ENCODE data around the gene SLC52A3. TPM values are rescaled to one million over a fixed set of nuclear protein-coding genes. Genes with fewer than 3 reads are reported as not detected.

The SLC52A3 gene
- total and polyA plus RNA-seq, 9 of the 15 experiments (the other 6 are each of a cell fraction or from before 2014, with no cell fraction given): 0.06 to 0.60 (median 0.11) TPM

- TF ChIP-seq TEAD1 (CRISPR knock-in tag; IDR thresholded peaks at IDR 0.05): no peak
- no peak for TF ChIP-seq MED1 (CRISPR knock-in tag; IDR thresholded peaks at IDR 0.05; ENCODE audit: borderline replicate concordance)
- no peak for TF ChIP-seq HDAC1 (IDR thresholded peaks at IDR 0.05)
- no peak for TF ChIP-seq RBM14 (IDR thresholded peaks at IDR 0.05; ENCODE audit: borderline replicate concordance, insufficient read depth, low read depth, low read length)
- TF ChIP-seq, protein P1, sequence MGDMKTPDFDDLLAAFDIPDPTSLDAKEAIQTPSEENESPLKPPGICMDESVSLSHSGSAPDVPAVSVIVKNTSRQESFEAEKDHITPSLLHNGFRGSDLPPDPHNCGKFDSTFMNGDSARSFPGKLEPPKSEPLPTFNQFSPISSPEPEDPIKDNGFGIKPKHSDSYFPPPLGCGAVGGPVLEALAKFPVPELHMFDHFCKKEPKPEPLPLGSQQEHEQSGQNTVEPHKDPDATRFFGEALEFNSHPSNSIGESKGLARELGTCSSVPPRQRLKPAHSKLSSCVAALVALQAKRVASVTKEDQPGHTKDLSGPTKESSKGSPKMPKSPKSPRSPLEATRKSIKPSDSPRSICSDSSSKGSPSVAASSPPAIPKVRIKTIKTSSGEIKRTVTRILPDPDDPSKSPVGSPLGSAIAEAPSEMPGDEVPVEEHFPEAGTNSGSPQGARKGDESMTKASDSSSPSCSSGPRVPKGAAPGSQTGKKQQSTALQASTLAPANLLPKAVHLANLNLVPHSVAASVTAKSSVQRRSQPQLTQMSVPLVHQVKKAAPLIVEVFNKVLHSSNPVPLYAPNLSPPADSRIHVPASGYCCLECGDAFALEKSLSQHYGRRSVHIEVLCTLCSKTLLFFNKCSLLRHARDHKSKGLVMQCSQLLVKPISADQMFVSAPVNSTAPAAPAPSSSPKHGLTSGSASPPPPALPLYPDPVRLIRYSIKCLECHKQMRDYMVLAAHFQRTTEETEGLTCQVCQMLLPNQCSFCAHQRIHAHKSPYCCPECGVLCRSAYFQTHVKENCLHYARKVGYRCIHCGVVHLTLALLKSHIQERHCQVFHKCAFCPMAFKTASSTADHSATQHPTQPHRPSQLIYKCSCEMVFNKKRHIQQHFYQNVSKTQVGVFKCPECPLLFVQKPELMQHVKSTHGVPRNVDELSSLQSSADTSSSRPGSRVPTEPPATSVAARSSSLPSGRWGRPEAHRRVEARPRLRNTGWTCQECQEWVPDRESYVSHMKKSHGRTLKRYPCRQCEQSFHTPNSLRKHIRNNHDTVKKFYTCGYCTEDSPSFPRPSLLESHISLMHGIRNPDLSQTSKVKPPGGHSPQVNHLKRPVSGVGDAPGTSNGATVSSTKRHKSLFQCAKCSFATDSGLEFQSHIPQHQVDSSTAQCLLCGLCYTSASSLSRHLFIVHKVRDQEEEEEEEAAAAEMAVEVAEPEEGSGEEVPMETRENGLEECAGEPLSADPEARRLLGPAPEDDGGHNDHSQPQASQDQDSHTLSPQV (IDR thresholded peaks at IDR 0.05): no peak
- TF ChIP-seq BRF1 (IDR thresholded peaks at IDR 0.05; ENCODE audit: borderline replicate concordance, extremely low read depth, insufficient read length): no peak
- TF ChIP-seq MTF1 (CRISPR knock-in tag; IDR thresholded peaks at IDR 0.05; ENCODE audit: borderline replicate concordance): no peak
- no peak for TF ChIP-seq ZNF253 (CRISPR knock-in tag; conservative IDR thresholded peaks at IDR 0.05)
Observed at GRCh38 chr20:754904-755303, 13.4 kb downstream of the SLC52A3 start (continued).

All from K562 (cell line).